ENCODE results near the gene IFNK.

Gene IFNK

DNA sequence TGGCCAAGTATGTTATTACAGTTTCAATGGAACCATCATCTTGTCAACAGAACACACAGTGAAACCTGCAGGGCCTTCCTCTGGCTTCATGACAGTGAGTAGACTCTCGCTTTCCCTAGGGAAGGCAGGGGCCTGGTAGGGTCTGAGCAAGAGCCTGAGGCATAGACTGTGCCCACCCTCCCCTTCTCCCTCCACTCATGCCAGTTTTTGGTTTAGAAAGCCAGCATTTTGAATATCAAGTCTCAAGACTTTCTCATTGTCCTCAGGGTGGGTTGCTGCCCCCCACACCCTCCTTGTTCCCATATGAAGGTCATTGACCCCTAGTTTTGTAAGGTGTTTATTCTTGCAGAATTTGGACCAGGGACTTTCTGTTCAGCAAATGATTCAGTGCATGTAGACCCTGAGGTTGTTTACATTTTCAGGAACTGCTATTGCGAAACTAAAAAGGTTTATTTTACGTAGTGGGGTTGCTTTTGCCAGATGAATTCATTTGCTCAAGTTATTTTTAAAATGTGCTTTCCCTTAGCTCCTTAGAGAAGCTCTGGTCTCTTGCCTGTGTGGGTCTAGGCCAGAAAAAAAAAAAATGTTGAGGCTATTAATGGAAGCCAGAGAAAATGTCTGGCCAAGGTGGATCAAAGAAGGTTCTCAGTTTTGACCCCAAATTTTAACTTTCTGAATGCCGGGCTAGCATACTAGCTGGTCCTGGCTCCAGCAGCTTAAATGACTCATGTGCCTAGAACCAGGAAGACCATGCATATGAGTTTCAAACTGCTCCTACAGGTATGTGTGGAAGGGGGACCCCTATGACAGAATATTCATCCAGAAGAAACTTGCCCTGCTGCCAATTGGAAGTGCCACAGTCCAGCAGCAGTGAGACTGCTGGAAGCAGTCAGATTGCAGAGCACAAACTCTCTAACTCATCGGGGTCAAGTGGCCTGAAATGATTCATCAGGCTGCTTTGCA is 15.7 kb downstream of the IFNK start:
- no peak for DNase-seq (ENCODE audit: low read depth)

DNA sequence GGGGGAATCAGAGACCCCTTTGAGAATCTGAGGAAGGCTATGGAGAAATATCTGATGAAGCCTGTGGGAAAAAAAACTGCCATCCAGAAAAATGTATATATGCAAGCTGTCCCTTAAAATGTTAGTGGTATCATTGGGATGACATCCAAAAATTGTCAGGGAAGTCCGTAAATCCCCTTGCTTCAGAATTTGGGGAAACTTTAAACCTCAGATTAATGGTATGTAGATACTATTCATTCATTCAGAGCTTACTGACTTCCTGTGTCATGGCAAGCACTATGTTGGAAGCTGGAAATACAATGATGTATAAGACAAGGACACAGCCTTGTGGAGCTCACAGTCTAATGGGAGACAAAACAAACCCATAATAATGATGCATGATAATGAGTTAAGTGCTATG is 16.4 kb downstream of the IFNK start:
- DNase-seq (ENCODE audit: low read depth) = no peak

DNA sequence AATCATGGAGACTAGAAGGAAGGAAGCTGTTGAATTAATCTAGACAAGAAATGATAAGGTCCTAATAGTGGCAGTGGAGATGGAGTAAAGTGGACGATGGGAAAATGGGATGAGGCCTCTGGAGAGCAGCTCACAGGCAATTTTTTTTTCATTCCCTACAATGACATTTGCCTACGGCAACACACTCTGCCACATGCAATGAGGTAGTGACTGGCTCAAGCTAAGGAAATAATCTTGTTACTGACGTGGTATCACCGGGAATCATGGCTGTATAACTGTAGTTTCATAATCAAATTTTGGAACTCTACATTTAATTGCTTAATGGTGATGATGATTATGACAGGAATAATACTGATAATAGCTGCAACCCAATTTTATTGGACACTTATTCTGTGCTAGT is 17.6 kb downstream of the IFNK start:
- no peak for DNase-seq (ENCODE audit: low read depth)

DNA sequence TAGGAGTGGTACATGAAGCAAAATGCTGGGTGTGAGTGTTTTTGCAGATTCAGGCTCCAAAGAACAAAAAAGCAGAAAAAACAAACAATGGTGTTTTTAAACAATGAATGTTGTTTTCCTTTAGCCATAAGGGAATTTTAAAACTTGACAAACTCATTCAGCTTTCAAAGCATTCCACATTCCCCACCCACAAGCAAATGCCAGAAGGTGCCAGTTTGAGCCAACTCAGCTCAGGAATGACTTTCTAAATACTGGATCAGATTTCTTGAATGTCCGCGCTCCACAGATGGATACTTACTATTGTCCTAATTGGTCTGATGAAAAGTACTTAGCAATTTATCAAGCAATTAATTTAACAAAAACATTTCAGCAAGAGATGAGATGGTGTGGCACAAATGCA is 18.4 kb downstream of the IFNK start:
- DNase-seq (ENCODE audit: low read depth) = no peak

DNA sequence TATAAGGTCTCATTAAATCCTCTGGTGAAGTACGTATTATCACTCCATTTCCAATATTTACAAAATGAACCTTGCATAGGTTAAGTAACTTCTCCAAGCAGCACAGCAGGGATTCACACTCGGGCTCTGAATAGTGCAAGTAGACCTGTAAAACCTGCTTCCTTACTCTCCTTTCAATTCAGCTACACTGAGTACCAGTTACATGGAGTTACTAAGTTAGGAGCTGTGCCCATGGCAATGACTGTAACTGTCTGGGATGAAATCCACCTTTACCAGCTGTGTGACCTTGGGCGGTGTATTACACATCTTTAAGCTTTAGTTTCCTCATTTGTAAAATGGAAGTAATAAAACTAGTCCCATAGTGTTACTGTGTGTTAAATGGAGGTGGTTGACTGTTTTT is 21.4 kb downstream of the IFNK start:
- DNase-seq (ENCODE audit: low read depth) = no peak

DNA sequence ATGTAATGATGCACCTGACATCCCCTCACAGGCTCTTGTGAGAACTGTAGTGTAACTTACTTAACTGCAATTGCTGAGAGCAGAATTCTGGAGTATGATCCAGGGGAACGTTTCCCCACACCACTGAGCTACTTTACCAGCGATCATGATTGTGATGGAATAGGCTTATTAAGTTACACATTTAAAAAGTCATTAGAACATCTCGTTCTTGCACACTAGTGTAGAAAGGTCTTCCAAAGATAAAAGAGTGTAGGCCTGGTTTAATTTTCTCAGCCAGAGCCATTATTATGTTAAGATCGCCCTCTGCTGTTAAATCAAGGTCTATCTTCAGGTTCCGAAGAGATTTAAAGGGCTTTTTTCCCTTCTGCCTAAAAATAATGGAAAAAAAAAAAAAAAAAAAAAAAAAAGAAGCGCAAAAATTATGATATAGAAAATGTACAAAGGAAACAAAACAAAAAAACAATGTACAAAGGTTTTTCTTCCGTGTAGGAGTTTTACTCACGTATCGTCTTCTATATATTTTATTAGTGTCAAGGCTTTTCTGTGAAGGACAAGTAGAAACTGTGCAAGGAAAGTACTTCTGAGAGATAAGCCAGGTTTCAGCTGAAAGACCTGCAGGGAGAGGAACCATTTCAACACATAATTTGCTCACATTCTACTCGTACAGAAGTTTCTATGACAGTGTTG is 24.1 kb downstream of the IFNK start:
- no peak for DNase-seq (ENCODE audit: low read depth)

DNA sequence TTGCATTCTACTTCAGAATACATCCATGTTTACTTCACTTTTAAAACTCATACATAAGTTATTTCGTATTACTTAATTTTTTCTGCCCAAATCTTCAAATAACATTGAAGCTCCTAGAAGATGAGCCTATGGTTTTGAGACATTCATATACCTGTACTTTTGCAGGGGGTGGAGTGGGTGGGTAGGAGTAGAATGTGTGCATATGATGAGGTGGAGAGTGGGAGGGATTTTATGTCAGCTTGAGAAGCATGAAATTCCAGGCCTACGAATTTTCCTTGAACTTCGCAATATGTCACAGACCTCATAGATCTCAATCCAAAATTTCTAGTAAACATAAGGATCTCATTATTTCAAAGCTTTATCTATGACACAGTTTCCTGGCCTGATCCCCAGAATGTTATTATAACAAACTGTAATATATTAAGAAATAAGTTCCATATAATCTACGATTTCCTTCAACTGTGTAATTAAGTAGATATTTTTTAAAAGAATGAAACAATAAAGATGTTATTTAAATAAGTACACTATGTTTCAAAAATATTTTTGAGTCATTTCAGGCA is 25.2 kb downstream of the IFNK start:
- DNase-seq (ENCODE audit: low read depth) = no peak

DNA sequence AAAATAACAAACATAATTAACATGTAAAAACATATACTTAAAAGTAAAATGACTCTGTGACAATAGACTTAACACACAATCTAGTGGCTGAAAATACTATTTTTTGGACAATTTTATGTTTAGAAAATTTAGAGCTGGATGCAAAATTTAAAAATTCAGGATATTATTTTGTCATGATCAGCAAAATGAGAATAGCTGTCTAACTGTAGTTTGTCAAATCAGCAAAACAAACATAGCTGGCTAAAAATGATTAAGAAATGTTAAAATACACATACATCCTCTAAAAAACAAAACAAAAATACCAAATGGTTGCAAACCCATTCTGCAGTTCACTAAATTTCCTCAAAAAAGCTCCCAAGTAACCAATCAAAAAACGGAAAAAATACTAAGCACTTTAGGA is 30.6 kb downstream of the IFNK start:
- DNase-seq (ENCODE audit: low read depth) = no peak

DNA sequence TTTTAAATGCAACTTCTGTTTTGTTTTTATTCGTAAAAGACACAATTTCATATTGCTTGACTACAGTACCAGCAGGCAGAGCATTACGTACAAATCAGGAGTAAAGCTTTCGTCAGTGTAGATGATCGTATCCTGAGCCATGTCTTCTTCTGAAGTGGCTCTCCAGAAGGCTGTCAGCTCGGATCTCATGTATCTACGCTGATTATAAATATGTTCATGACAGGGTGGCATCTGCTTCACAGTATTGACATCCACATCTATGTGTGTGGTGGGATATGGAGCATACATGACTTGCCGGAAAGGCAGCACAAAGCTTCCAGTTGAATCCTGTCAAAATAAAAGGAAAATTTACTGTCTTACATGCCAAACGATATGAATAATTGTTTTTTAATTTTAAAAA is 32.4 kb downstream of the IFNK start:
- no peak for DNase-seq (ENCODE audit: low read depth)

DNA sequence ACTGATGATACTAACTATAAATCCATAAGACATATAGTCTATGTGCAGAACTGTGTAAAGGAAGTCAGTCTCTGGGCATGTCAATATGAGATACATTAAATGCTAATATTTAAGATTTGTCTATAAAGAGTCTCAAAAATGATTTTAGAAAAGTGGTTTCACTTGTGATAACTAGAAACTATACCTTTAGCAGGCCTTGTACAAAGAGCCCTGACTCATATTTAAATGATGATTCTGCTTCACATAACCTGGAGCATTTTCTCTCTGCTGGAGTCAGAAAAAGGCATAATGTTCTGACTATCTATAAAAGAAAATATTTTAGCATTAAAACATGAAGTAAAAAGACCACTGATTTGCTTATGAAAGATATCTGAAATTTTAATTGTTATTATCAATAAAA is 34.2 kb downstream of the IFNK start:
- no peak for DNase-seq (ENCODE audit: low read depth)

DNA sequence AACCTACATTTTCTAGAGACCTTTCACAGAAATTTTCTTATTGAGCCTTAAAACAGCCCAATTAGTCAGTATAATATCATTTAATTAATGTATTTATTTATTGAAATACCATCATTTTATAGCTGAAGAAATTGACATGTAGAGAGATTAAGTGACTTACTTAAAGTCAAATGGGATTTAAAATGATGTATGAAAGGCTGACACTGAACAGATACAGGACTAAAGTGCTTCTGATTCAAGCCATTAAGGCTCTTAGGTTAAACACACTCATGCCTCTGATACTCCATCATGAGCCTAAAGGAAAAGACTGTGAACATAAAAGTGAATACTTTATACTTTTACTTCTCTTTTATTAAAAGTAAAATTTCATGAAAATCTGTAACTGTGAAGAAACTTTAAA is 36.4 kb downstream of the IFNK start:
- no peak for DNase-seq (ENCODE audit: low read depth)

DNA sequence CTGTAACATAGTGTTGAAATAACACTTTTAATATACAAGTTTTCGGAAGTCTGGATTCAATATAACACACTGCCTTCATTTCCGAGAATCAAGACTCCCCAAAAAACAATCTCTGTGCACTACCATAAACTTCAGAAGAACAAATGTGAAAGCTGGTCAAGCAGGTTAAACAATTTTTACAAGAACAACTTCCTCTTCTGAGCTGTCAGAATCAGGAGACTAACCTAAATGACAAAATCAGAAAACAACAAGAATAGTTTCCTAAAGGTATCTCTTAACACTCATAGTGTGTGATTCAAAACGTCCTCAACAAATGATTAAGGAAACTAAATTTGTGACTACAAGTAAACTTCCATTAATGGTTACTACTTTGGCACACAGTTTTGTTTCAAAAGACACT is 37.6 kb downstream of the IFNK start:
- no peak for DNase-seq (ENCODE audit: low read depth)

DNA sequence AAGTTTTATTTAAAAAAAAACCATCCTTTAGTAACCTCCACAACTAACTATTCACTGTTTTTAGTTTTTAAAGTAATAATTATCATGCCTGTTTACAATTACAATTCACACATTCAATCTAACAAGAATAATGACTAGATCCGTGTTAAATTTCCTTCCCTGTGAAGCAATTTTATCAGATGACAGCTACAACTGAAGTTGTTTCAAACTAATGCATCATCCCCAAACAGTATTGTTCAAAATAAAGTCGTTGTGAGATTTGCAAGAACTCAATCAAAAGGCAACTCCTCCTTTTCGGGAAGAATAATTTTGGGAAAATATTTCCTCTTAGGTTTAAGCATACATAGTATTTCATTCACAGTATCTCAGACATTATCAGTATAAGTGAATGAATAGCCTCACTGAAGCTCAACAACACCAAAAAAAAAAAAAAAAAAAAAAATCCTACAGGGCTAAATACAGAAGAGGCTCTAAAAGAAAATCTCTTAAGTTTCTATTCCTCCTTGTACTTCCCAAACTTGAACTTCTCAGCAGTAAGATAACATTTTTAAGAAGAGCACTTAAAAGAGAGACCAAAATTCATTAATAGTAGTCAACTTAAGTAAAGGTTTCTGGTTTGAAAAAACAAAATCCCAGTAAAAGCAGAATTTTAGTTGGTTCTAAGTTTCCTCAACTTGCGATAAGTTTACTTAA is 39.8 kb downstream of the IFNK start:
- DNase-seq (ENCODE audit: low read depth) = no peak

DNA sequence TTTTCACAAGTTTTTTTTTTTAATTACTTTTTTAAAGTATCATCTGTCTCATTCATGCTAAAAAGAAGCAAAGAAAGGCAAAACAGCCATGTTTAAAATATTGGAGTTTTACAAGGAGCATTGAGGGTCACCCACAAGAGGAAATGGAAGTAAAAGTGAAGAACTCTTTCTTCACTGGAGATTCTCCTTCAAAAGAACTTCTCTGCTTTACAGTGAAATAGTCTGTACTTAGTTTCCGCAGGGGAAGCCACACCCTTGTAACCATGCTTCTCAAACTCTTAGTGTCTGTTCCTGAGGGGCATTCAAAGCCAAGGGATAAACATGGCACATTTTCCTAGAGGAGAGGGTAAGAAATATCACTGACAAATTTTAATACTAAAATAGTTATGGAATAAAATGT is 40.6 kb downstream of the IFNK start:
- DNase-seq (ENCODE audit: low read depth) = no peak

DNA sequence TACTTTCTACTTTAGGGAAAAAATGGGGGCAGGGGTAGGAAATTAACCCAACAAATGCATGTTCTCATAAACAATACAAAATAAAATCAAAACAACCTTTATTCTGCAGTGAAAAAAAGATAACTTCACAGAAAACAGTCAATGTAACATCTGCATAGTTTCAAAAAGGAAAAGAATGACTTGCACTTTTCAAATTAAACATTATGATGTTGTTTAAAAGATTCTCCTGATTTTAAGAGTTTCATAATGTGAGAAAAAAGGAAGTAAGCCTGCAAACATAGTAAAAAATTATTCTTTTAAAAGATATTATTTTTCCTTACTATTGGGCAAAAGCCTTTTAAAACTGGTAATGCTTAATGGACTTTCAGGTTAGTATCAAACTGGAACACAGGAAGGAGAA is 41.6 kb downstream of the IFNK start:
- DNase-seq (ENCODE audit: low read depth) = no peak

DNA sequence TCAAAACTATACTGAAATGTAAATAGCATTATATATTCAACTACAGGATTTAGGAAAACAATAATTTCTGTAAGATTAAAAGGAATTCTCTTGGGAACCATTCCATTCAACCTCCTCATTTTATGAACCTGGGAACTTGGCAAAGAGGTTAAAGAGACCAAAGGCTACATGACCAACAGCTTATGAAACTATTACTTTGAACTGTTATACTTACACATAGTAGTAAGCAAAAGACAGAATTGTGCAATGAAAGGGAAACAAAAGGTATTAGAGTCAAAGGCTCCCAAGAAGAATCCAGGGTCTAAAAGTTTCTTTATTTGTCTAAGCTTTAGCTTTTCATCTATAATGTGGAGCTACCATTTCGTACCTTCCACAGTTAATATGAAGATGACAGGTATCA is 42.0 kb downstream of the IFNK start:
- DNase-seq (ENCODE audit: low read depth) = no peak

DNA sequence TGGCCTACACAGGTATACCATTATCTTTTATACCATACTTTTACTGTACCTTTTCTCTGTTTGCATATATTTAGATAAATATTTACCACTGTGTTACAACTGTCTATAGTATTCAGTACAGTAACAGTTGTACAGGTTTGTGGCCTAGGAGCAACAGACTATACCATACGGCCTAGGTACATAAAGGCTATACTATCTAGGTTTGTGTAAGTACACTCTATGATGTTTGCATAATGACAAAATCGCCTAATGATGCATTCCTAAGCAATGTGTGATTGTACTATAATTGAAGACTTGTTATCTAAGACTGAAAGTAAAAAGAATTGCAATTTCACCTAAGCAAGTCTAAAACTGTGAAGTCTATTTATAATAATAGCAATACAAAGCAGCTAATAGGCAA is 45.3 kb downstream of the IFNK start:
- no peak for DNase-seq (ENCODE audit: low read depth)

DNA sequence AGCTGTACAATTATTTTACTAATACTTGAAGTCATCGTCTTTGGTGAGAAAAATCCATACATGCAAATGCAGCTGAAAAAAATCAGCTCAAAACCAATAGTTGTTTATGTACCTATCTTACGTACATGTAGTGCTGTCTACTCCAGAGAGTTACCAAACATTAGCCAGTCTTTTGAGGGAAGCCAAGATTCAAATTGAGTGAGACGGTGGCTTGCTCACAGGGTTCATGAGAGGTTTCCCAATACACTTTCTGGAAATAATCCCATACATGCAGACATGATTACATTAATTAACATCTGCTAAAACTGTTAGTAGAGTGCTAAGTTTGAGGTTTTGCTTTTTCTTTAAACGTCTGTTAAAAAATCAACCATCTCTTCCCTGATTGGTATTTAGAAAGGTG is 46.9 kb downstream of the IFNK start:
- no peak for DNase-seq (ENCODE audit: low read depth)

DNA sequence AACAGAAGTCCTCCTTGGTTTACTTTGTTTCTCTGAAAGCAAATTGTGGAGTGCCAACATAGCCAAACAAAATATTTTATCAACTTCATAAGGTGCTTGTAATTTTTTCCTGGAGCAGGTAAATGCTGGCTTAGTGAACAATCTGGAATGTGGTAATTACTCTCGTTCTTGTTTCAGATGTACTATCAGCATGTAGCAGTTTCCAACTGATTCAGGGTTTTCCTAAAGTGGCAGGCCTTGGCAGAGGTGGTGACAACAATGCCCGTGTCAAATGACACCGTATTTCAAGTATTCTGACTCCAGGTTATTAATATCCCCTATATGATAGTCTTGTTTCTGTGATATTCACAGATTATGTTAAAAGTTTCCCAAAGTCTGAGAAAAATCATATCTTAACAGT is 48.0 kb downstream of the IFNK start:
- DNase-seq (ENCODE audit: low read depth) = no peak

DNA sequence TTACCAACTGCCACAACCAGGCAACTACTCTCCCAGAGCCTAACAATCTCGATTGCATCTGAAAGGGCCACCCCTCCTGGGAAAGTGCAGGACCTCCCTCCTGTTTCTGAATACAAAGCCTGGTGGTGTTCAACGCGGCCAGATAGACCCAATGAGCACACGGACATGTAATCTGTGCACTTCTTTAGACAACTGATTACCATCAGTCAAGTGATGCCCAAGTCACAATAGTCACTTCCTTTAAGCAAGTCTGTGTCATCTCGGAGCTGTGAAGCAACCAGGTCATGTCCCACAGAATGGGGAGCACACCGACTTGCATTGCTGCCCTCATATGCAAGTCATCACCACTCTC is 48.5 kb downstream of the IFNK start:
- peak; percentile 35 for DNase-seq (ENCODE audit: low read depth)

DNA sequence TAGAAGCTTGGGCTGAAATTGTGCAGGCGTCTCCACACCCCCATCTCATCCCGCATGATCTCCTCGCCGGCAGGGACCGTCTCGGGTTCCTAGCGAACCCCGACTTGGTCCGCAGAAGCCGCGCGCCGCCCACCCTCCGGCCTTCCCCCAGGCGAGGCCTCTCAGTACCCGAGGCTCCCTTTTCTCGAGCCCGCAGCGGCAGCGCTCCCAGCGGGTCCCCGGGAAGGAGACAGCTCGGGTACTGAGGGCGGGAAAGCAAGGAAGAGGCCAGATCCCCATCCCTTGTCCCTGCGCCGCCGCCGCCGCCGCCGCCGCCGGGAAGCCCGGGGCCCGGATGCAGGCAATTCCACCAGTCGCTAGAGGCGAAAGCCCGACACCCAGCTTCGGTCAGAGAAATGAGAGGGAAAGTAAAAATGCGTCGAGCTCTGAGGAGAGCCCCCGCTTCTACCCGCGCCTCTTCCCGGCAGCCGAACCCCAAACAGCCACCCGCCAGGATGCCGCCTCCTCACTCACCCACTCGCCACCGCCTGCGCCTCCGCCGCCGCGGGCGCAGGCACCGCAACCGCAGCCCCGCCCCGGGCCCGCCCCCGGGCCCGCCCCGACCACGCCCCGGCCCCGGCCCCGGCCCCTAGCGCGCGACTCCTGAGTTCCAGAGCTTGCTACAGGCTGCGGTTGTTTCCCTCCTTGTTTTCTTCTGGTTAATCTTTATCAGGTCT is 49.0 kb downstream of the IFNK start, which contains the start of gene C9orf72:
Gene C9orf72 (minus strand): TSS at position 564 of the 716 bp plus-strand sequence. CDS start 6,361 bp downstream, outside the sequence.
- DNase-seq (ENCODE audit: low read depth) = peak; percentile 77
